Osteoblast (primary cell): Measurements from ENCODE around the gene EML3. TPM values are rescaled to one million over a fixed set of nuclear protein-coding genes. Genes with fewer than 3 reads are reported as not detected.
A peak's percentile ranks its signal among the peaks of the same experiment; 100 is the strongest.

Experiments used
- DNase-seq: peaks from one replicate; pipeline ENCODE4 v3.0.0; 2011; ENCODE audit warnings: low spot score, mixed read lengths; ENCODE audit not compliant: insufficient read length; ENCODE audit errors: missing footprints
- H2AFZ ChIP-seq: 2 replicates; pipeline ENCODE4 v1.6.0; 2011; ENCODE audit warnings: mild to moderate bottlenecking, low read length
- H3K27ac ChIP-seq: 2 replicates; pipeline ENCODE4 v1.5.1; 2011; ENCODE audit warnings: mild to moderate bottlenecking, low read depth, low read length, moderate library complexity
- H3K27me3 ChIP-seq: 2 replicates; pipeline ENCODE4 v1.6.0; 2012; ENCODE audit warnings: mild to moderate bottlenecking, control low read depth, inconsistent platforms, low read length, moderate library complexity; ENCODE audit not compliant: insufficient read depth
- H3K36me3 ChIP-seq: 2 replicates; pipeline ENCODE4 v1.5.1; 2011; ENCODE audit warnings: mild to moderate bottlenecking, low read length, control low read depth, moderate library complexity; ENCODE audit not compliant: insufficient read depth
- H3K4me1 ChIP-seq: 2 replicates; pipeline ENCODE4 v1.5.1; 2011; ENCODE audit warnings: mild to moderate bottlenecking, low read length, control low read depth, moderate library complexity; ENCODE audit not compliant: insufficient read depth
- H3K4me2 ChIP-seq: 2 replicates; pipeline ENCODE4 v1.6.0; 2011; ENCODE audit warnings: mild to moderate bottlenecking, low read length; ENCODE audit not compliant: insufficient read depth
- H3K4me3 ChIP-seq: fragments of 200-600 bp; sonication (generic); 3 replicates; pipeline ENCODE4 v1.5.1; 2012; ENCODE audit warnings: mild to moderate bottlenecking, low read length, inconsistent platforms; ENCODE audit not compliant: insufficient read depth
- H3K79me2 ChIP-seq: 2 replicates; pipeline ENCODE4 v1.6.0; 2012; ENCODE audit warnings: mild to moderate bottlenecking, low read length, control low read depth, inconsistent platforms; ENCODE audit not compliant: insufficient read depth
- H3K9me3 ChIP-seq: 2 replicates; pipeline ENCODE4 v1.5.1; 2011; ENCODE audit warnings: low read depth, low read length, control low read depth
- H4K20me1 ChIP-seq: 2 replicates; pipeline ENCODE4 v1.6.0; 2012; ENCODE audit warnings: mild to moderate bottlenecking, low read length, control low read depth; ENCODE audit not compliant: insufficient read depth
- total RNA-seq: library from RNA; depleted of rRNA; stranded (reverse); fragments of >200 nt; gene quantifications from 2 replicates; pipeline ENCODE4 v1.2.3, GENCODE V29; 2012
- TF ChIP-seq, protein P1 (sequence below): IDR thresholded peaks from 2 replicates; pipeline ENCODE4 v1.5.1; 2011; ENCODE audit warnings: mild to moderate bottlenecking, low read depth, low read length, moderate library complexity; ENCODE audit errors: extremely low read depth

Gene EML3
- total RNA-seq, 1 donor, result 26.4 TPM

DNA sequence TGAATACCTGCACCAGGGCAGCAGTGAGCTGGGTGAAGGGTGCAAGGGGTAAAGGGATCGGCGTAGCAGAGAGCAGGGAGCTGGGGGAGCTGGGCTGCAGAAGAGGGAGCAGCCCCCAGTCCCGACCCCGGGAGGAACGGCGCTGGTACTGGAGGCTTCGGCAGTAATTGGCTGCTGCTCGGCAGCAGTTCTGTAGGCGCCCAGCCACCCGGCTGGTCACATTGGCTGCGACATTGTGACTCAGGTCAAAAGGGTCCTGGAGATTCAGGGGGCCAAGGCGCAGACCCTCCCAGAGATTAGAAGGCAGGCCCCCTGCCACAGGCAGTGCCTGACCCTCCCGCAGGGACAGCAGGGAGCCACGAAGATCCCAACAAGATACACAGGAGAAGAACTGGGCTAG, 36.7 kb downstream of the EML3 start:
- H3K4me2 ChIP-seq, result peak overlapping the region; percentile 72
- peaks cover 25% of the 10 kb centered on the region for H4K20me1 ChIP-seq
- no peak for DNase-seq
- peaks cover 50% of the 10 kb centered on the region for H3K79me2 ChIP-seq
- H2AFZ ChIP-seq, result no peak overlapping the region
- peaks cover 26% of the 10 kb centered on the region for H3K4me1 ChIP-seq
- H3K9me3 ChIP-seq, result no peaks in the 10 kb centered on the region
- H3K27ac ChIP-seq, result no peak overlapping the region
- TF ChIP-seq, protein P1, sequence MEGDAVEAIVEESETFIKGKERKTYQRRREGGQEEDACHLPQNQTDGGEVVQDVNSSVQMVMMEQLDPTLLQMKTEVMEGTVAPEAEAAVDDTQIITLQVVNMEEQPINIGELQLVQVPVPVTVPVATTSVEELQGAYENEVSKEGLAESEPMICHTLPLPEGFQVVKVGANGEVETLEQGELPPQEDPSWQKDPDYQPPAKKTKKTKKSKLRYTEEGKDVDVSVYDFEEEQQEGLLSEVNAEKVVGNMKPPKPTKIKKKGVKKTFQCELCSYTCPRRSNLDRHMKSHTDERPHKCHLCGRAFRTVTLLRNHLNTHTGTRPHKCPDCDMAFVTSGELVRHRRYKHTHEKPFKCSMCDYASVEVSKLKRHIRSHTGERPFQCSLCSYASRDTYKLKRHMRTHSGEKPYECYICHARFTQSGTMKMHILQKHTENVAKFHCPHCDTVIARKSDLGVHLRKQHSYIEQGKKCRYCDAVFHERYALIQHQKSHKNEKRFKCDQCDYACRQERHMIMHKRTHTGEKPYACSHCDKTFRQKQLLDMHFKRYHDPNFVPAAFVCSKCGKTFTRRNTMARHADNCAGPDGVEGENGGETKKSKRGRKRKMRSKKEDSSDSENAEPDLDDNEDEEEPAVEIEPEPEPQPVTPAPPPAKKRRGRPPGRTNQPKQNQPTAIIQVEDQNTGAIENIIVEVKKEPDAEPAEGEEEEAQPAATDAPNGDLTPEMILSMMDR, result no peak
- H3K4me3 ChIP-seq, result peak overlapping the region; percentile 79
- H3K27me3 ChIP-seq, result no peaks in the 10 kb centered on the region
- peaks cover 38% of the 10 kb centered on the region for H3K36me3 ChIP-seq

DNA sequence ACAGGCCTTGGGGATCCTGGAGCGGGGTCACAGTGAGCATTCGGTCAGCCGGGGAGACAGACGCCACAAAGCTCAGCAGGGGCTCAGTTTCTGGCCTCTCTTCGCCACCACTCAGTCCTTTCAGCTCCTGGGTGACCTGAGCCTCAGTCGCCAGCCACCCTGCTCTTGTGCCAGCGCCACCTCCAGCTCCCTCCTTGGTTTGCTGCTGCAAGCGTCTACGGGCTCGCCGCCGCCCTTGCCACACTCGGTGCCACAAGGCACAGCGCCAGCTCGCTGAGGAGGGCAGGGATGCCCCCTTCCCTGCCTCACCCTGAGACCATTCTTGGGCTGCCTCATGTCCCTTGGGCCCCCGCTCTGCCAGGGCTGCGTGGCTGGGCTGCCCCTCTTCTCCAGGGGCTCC, 37.4 kb downstream of the EML3 start:
- peak overlapping the region; percentile 57 for H2AFZ ChIP-seq
- H3K4me2 ChIP-seq, result peak overlapping the region; percentile 72
- H3K4me1 ChIP-seq, result peaks cover 26% of the 10 kb centered on the region
- DNase-seq, result peak; percentile 77
- TF ChIP-seq, protein P1, result no peak
- peak overlapping the region; percentile 79 for H3K4me3 ChIP-seq
- peaks cover 29% of the 10 kb centered on the region for H4K20me1 ChIP-seq
- peaks cover 41% of the 10 kb centered on the region for H3K36me3 ChIP-seq
- peak overlapping the region; percentile 88 for H3K27ac ChIP-seq
- no peaks in the 10 kb centered on the region for H3K27me3 ChIP-seq
- H3K79me2 ChIP-seq, result peaks cover 57% of the 10 kb centered on the region
- H3K9me3 ChIP-seq, result no peaks in the 10 kb centered on the region

DNA sequence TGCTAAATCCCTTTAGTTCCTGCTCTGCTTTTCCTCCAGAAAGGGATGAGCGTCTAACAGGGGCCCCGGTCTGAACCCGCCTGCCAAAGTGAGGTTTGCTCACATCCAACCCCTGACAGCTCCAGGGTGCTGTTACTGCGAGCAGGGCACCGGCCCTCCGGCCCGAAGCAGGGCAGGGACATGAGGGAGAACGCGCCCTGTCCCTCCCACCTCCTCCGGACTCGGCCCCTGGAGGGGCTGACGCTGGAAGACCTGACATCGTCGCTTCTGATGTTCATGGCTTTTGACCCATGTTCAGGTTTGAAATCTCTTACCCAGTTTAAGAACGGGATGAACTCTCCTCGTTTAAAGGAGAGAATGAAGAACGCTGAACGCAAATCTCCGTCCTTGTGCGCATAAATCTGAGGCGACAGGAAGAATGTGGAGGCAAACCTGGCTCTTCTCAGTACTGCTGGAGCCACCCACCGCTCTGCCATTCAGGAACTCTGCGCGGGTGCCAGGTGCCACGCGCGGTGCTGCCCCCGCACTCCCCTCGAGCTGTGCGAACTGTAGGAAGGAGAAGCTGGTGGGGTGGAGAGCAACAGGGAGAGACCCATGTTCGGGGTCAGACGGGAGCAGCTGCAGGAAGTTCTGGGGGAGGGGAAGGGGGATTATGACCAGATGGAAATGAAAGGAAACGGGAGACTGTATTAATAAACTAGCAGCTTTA, 38.1 kb downstream of the EML3 start:
- DNase-seq, result peak; percentile 78
- Histone ChIP-seq H3K9me3 (no peaks in the 10 kb centered on the region), H3K27ac (peak overlapping the region; percentile 88), H4K20me1 (peaks cover 30% of the 10 kb centered on the region), H3K27me3 (no peaks in the 10 kb centered on the region), H3K4me3 (peak overlapping the region; percentile 79), H3K4me2 (peak overlapping the region; percentile 72), H3K4me1 (peaks cover 30% of the 10 kb centered on the region), H3K36me3 (peaks cover 44% of the 10 kb centered on the region), H3K79me2 (peaks cover 63% of the 10 kb centered on the region), H2AFZ (peak overlapping the region; percentile 82)
- TF ChIP-seq, protein P1, result no peak

DNA sequence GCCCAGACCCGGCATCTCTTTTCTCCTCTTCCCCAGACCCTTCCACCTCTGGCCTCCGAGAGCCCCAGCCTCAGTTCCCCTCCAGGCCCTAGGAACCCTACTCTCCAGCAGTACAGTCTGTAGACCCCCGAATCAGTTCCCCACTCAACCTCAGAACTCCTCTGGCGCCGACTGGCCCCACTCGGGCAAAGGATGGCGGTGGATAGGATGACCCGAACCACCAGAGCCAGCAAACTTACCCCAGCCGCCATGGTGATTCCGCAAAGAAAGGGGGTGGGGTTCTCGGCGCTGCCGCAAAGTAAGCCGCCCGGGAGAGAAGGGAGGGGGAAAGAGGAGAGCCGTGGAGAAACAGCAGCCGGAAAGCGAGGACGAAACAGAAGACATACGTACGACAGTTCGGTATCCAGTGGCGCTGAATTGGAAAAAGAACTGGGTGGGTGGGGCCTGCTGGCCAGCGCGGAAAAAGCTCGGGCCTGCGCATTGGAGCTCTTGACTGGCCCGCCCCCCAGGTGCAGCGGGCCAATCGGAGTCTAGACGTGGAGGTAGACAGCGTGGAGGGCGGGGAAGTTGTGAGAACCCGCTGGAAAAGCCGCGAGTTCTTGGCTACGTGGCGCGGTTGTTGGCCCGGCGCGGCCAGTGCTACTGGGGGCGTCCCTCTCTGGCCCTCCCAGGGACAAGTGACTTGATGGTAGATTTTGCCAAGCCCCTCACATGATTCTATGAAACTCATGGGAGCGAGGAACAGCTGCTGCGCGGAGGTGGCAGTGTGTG, 38.8 kb downstream of the EML3 start, which contains the start of gene EEF1G:
EEF1G (minus strand) TSS at position 300 of the 771 bp plus-strand sequence; CDS start at position 251, 49 bp downstream.
- TF ChIP-seq, protein P1, result no peak
- peaks cover 30% of the 10 kb centered on the region for H3K4me1 ChIP-seq
- peaks cover 51% of the 10 kb centered on the region for H3K36me3 ChIP-seq

More for the DNA sequence above, 38.8 kb downstream of the EML3 start, which contains the start of gene EEF1G:
- Histone ChIP-seq H3K9me3 (no peaks in the 10 kb centered on the region), H3K27ac (peak within 1 kb of the TSS; percentile 88), H3K4me3 (peak within 1 kb of the TSS; percentile 93), H2AFZ (peak within 1 kb of the TSS; percentile 82), H4K20me1 (peaks cover 30% of the 10 kb centered on the region), H3K79me2 (peaks cover 71% of the 10 kb centered on the region), H3K27me3 (no peaks in the 10 kb centered on the region), H3K4me2 (peak within 1 kb of the TSS; percentile 90)
- DNase-seq, result peak; percentile 98
